NB4 (cell line): ENCODE measurements around the gene C11orf16.
A peak's percentile ranks its signal among the peaks of the same experiment; 100 is the strongest.

ENCODE experiments used
- DNase-seq: peaks from one replicate; pipeline ENCODE4 v3.0.0; 2010; ENCODE audit warnings: low read depth
- H3K4me3 ChIP-seq: one replicate; pipeline ENCODE4 v1.5.1; 2011; ENCODE audit warnings: mild to moderate bottlenecking, low read depth, low read length, moderate library complexity
- MYC ChIP-seq: IDR thresholded peaks from 2 replicates; pipeline ENCODE4 v1.6.1; 2011; ENCODE audit warnings: low read depth, low read length
- POLR2A ChIP-seq: IDR thresholded peaks from 2 replicates; pipeline ENCODE4 v1.6.1; 2011; ENCODE audit warnings: mild to moderate bottlenecking; ENCODE audit not compliant: insufficient read length; ENCODE audit errors: extremely low read depth
- TF ChIP-seq, protein P1 (sequence below): IDR thresholded peaks from one replicate; pipeline ENCODE4 v1.5.1; 2012; ENCODE audit warnings: low read depth, low read length
- TF ChIP-seq, protein P2 (sequence below): IDR thresholded peaks from 2 replicates; pipeline ENCODE4 v1.6.1; 2011; ENCODE audit warnings: low read depth, low read length

Gene C11orf16

DNA sequence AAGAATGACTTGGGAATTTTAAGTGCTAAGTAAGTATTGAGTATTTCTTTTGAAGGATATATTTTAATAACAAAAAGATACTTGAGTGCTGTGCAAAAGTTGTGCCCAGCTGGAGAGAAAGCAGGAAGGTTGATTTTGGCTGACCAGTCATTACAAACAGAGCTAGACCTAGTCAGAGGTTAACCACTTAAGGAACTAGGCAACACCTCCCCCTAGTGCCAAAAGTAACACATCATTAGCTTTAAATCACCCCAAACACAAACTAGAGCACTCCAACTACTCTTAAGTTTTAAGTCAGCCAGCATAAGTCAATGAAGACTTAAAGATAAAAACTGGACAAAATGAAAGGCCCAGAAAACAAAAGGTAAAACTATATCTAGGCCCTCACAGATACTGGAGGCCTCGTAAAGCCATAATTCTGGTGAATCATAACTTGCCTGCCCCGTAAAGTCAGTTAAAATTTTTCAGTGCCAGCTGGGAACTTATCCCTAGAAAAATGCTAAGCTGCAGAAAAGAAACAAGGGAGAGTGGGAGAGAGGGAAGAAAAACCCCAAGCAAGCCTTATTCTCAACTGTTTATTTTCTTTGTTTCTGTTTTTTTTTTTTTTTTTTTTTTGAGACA, 26.9 kb upstream of the C11orf16 start:
- TF ChIP-seq POLR2A = no peak
- TF ChIP-seq, protein P1, sequence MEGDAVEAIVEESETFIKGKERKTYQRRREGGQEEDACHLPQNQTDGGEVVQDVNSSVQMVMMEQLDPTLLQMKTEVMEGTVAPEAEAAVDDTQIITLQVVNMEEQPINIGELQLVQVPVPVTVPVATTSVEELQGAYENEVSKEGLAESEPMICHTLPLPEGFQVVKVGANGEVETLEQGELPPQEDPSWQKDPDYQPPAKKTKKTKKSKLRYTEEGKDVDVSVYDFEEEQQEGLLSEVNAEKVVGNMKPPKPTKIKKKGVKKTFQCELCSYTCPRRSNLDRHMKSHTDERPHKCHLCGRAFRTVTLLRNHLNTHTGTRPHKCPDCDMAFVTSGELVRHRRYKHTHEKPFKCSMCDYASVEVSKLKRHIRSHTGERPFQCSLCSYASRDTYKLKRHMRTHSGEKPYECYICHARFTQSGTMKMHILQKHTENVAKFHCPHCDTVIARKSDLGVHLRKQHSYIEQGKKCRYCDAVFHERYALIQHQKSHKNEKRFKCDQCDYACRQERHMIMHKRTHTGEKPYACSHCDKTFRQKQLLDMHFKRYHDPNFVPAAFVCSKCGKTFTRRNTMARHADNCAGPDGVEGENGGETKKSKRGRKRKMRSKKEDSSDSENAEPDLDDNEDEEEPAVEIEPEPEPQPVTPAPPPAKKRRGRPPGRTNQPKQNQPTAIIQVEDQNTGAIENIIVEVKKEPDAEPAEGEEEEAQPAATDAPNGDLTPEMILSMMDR = peak; percentile 67
- TF ChIP-seq MYC = no peak
- H3K4me3 ChIP-seq = no peak overlapping the region
- peak; percentile 80 for DNase-seq

DNA sequence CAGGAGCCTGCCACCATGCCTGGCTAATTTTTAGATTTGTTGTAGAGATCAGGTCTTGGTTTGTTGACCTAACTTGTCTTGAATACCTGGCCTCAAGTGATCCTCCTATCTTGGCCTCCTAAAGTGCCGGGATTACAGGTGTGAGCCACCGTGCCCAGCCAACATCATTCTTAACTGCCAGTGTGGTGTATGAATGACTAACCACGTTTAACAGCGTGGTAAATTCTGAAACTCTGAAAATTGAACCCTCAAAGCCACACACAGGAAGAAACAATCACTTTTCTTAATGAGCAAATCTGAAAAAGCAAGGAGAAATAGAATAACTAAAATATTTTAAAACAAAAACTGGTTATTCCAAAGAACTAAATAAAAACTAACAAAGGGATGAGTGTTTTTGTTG, 24.1 kb upstream of the C11orf16 start:
- TF ChIP-seq, protein P1 = no peak
- TF ChIP-seq POLR2A (no peak), MYC (no peak)
- TF ChIP-seq, protein P2, sequence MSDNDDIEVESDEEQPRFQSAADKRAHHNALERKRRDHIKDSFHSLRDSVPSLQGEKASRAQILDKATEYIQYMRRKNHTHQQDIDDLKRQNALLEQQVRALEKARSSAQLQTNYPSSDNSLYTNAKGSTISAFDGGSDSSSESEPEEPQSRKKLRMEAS = no peak
- no peak for DNase-seq
- H3K4me3 ChIP-seq = no peak overlapping the region

DNA sequence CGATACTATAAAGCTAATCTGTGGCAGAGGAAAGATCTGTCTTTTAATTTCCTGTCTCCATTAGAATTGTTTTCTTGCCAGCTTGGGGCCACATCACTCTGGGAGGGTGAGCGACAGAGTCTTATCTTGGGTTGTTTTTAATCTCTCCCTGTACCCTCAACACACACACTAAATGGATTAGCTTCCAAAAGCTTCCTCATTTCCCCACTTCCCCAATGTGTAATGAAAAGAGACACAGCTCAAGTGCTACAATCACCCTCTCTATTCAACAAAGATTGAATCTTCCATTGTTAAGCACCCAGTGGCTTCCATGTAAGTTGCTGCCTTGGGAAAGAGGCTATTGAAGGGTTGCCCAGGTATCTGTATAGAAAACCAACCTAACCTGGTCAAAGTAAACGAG, 16.1 kb upstream of the C11orf16 start:
- TF ChIP-seq, protein P1 = no peak
- TF ChIP-seq MYC = no peak
- TF ChIP-seq, protein P2 = no peak
- TF ChIP-seq POLR2A = no peak
- no peak for DNase-seq
- H3K4me3 ChIP-seq = no peak overlapping the region

DNA sequence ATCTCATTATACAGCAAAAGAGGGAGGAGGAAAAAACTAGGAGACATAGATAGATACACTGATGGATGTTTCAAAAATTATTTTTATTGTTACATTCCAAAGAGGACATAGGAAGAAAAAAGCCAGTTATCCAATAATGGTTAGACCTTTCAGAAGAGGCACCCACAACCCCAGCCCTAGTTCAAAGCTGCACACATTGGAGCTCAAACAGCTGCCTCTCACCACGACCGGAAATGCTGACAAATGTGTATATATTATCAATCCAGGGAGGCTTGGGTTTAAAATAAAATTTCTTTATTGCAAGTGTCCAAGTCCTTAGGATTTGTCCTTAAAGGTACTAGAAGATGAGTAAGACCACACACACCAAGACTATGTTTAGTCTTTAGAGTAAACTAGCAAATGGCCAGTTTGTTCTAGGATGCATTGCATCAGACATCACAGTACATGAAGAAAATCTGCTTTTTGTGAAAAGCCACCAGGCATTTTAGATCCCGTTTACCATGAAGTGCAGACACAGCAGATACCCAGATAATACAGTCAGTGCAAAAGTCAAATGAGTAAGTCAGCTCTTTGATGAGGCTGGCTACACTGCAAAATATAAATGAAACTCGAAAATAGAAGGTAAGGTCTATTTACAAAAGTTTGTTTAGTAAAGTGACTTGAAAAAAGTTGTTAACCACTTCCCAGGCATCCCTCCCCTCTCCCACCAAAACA, 14.6 kb upstream of the C11orf16 start:
- no peak overlapping the region for H3K4me3 ChIP-seq
- DNase-seq = no peak
- TF ChIP-seq, protein P1 = no peak
- TF ChIP-seq, protein P2 = no peak
- TF ChIP-seq POLR2A (no peak), MYC (no peak)

DNA sequence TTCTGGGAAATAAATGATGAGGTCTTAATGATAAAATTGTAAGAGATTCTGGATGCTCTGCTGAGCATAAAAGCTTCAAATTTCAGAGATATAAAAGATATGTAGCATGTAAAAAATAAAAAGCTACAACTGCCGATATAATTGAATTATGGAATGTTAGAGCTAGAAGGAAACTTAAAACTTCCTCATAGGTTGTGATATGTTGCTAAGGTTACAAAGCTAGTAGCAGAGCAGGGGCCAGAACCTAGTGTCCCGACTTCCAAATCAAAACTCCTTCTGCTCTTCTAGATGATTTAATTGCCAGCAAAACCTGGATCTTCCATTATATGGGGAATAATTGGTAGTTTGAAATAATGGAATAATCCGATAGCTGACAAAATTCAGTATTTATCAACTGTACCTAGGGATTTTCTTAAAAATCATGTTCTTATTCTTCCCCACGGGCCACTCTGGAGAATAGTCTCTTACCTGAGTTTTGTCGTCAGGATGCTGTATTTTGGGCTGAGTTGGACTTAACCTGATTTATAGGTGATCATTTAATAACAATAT, 9.8 kb upstream of the C11orf16 start, which contains the start of gene ASCL3:
Gene ASCL3, minus strand, starts transcription at position 499 of the 549 bp plus-strand sequence. CDS start 4,855 bp downstream, outside the sequence.
- DNase-seq = no peak
- H3K4me3 ChIP-seq = no peak within 1 kb of the TSS
- TF ChIP-seq, protein P2 = no peak
- no peak for TF ChIP-seq MYC
- TF ChIP-seq, protein P1 = no peak
- no peak for TF ChIP-seq POLR2A
